Endodermal cell (in vitro differentiated cells): ENCODE measurements around the gene SDK1. TPM values are rescaled to one million over a fixed set of nuclear protein-coding genes. Genes with fewer than 3 reads are reported as not detected.
A peak's percentile ranks its signal among the peaks of the same experiment; 100 is the strongest.

Experiments used
- DNase-seq: peaks from one replicate; pipeline ENCODE4 v3.0.0-alpha.2; 2017
- H3K27ac ChIP-seq: 2 replicates; pipeline ENCODE4 v1.5.1; 2013; ENCODE audit warnings: mild to moderate bottlenecking, low read depth, low read length, moderate library complexity
- H3K27me3 ChIP-seq: 2 replicates; pipeline ENCODE4 v1.6.1; 2013; ENCODE audit warnings: mild to moderate bottlenecking, low read length, moderate library complexity; ENCODE audit not compliant: insufficient read depth, control insufficient read depth, poor library complexity, severe bottlenecking
- H3K36me3 ChIP-seq: 2 replicates; pipeline ENCODE4 v1.7.0; 2013; ENCODE audit warnings: mild to moderate bottlenecking, low read length, moderate library complexity; ENCODE audit not compliant: control insufficient read depth, insufficient read depth
- H3K4me1 ChIP-seq: one replicate; pipeline ENCODE4 v1.7.0; 2013; ENCODE audit warnings: low read length; ENCODE audit not compliant: control insufficient read depth, insufficient read depth
- H3K4me3 ChIP-seq: 2 replicates; pipeline ENCODE4 v1.5.1; 2013; ENCODE audit warnings: mild to moderate bottlenecking, low read length, moderate library complexity
- H3K9ac ChIP-seq: 2 replicates; pipeline ENCODE4 v1.6.1; 2013; ENCODE audit warnings: mild to moderate bottlenecking, low read length, moderate library complexity; ENCODE audit not compliant: poor library complexity, severe bottlenecking; ENCODE audit errors: extremely low read depth
- H3K9me3 ChIP-seq: 2 replicates; pipeline ENCODE4 v1.6.1; 2013; ENCODE audit warnings: mild to moderate bottlenecking, low read length, moderate library complexity; ENCODE audit not compliant: control insufficient read depth
- H3K27ac Mint-ChIP-seq: 2 replicates; pipeline ENCODE4 v1.8.0; 2020; ENCODE audit warnings: mixed read lengths
- H3K27me3 Mint-ChIP-seq: 2 replicates; pipeline ENCODE4 v1.8.0; 2021; ENCODE audit warnings: mild to moderate bottlenecking, mixed read lengths; ENCODE audit not compliant: insufficient read depth
- H3K36me3 Mint-ChIP-seq: 2 replicates; pipeline ENCODE4 v1.8.0; 2020; ENCODE audit warnings: low read depth, mixed read lengths
- H3K4me1 Mint-ChIP-seq: 2 replicates; pipeline ENCODE4 v1.8.0; 2020; ENCODE audit warnings: mixed read lengths
- H3K4me3 Mint-ChIP-seq: 2 replicates; pipeline ENCODE4 v1.8.0; 2020; ENCODE audit warnings: mild to moderate bottlenecking, moderate library complexity, mixed read lengths
- H3K9me3 Mint-ChIP-seq: 2 replicates; pipeline ENCODE4 v1.8.0; 2020; ENCODE audit warnings: mild to moderate bottlenecking, mixed read lengths
- CTCF ChIP-seq: fragments of 200-600 bp; sonication (generic); conservative IDR thresholded peaks from 2 replicates; pipeline ENCODE4 v1.5.0; 2021; ENCODE audit warnings: antibody characterized with exemption, mild to moderate bottlenecking
- WGBS, 2 experiments: methylation state at CpG; one replicate each; pipeline versions ENCODE4 v1.1.5 to v1.1.7; 2013; ENCODE audit warnings: missing lambda C conversion rate in 2 of 2, mixed read lengths in 1 of 2; ENCODE audit not compliant: insufficient coverage in 1 of 2, insufficient read length in 1 of 2; 5-methylcytosine and 5-hydroxymethylcytosine counted together
- total RNA-seq, 2 donors: library from RNA; stranded (reverse); fragmentation: NEBNext Ultra II Directional in 1 of 2; extraction: Animal tissue kit (Norgen Biotek cat#: 25700) in 1 of 2; gene quantifications; 2 replicates in 1 of 2; 3 replicates in 1 of 2; pipeline ENCODE4 v1.2.1, GENCODE V29; 2021

SDK1 gene
- total RNA-seq, 2 donors from 2014 or later: 22.7 to 23.1 TPM

GRCh38 chr7:3431306-3431705 lies 130.3 kb downstream of the SDK1 start:
- TF ChIP-seq CTCF: no peak
- H3K4me1 ChIP-seq: no peaks in the 10 kb centered on the region
- no peak overlapping the region for H3K9ac ChIP-seq
- no CpG with 5 or more reads among the region's 1 CpG for WGBS, 2 experiments
- H3K27me3 ChIP-seq: no peaks in the 10 kb centered on the region
- H3K36me3 ChIP-seq: no peaks in the 10 kb centered on the region
- H3K36me3 Mint-ChIP-seq: no peaks in the 10 kb centered on the region
- H3K27me3 Mint-ChIP-seq: no peaks in the 10 kb centered on the region
- no peak overlapping the region for H3K27ac ChIP-seq
- H3K9me3 ChIP-seq: no peaks in the 10 kb centered on the region
- no peak overlapping the region for H3K27ac Mint-ChIP-seq
- H3K9me3 Mint-ChIP-seq: no peaks in the 10 kb centered on the region
- no peak overlapping the region for H3K4me3 Mint-ChIP-seq
- no peak for DNase-seq
- H3K4me3 ChIP-seq: no peak overlapping the region
- peaks cover 16% of the 10 kb centered on the region for H3K4me1 Mint-ChIP-seq

GRCh38 chr7:3432911-3433310 lies 131.9 kb downstream of the SDK1 start:
- 91 to 95% methylated on average over 3 to 4 of the region's 4 CpGs for WGBS, 2 experiments
- H3K9me3 Mint-ChIP-seq: no peaks in the 10 kb centered on the region
- no peak overlapping the region for H3K4me3 Mint-ChIP-seq

DNA sequence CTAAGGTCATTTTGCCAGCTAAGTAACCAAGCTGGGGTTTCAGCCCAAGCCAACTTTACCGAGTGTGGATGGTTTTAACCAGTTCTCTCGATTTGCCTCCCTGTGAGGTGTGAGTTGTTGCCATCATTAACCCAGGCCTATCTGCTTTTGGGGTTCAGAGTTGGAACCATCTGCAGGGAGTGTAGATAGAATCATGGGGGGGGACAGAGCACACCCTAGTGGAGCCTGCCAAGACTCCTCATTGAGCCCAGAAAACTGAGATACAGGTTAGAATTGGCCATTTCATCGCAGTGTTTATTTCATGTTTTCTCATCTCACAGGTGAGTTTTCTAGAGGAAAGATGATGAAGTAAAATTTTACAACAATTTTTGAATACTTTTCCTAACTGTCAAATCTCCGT lies 133.6 kb downstream of the SDK1 start:
- Histone ChIP-seq H3K27ac (no peak overlapping the region), H3K9me3 (no peaks in the 10 kb centered on the region), H3K36me3 (no peaks in the 10 kb centered on the region), H3K4me3 (no peak overlapping the region), H3K27me3 (no peaks in the 10 kb centered on the region), H3K9ac (no peak overlapping the region), H3K4me1 (no peaks in the 10 kb centered on the region)
- DNase-seq: no peak
- H3K9me3 Mint-ChIP-seq: no peaks in the 10 kb centered on the region
- no peaks in the 10 kb centered on the region for H3K27me3 Mint-ChIP-seq
- H3K27ac Mint-ChIP-seq: no peak overlapping the region
- H3K4me3 Mint-ChIP-seq: no peak overlapping the region
- WGBS, 2 experiments: 93 to 100% methylated on average over 1 to 4 of the region's 4 CpGs
- H3K36me3 Mint-ChIP-seq: no peaks in the 10 kb centered on the region
- peaks cover 19% of the 10 kb centered on the region for H3K4me1 Mint-ChIP-seq
- peak; percentile 31 for TF ChIP-seq CTCF

More at GRCh38 chr7:3432911-3433310, 131.9 kb downstream of the SDK1 start:
- H3K36me3 ChIP-seq: no peaks in the 10 kb centered on the region
- no peak for TF ChIP-seq CTCF
- Mint-ChIP-seq H3K4me1 (peaks cover 19% of the 10 kb centered on the region), H3K27me3 (no peaks in the 10 kb centered on the region), H3K27ac (no peak overlapping the region), H3K36me3 (no peaks in the 10 kb centered on the region)
- no peaks in the 10 kb centered on the region for H3K4me1 ChIP-seq
- no peak overlapping the region for H3K9ac ChIP-seq
- no peaks in the 10 kb centered on the region for H3K27me3 ChIP-seq
- no peak for DNase-seq
- H3K4me3 ChIP-seq: no peak overlapping the region
- no peak overlapping the region for H3K27ac ChIP-seq
- no peaks in the 10 kb centered on the region for H3K9me3 ChIP-seq
